H54 (cell line): ENCODE data around the gene PLA2G2C.
"Not testable (repeated sequence)": the region's sequence is repeated elsewhere in the genome, so short reads cannot be mapped to it uniquely, and the experiment has no call there.

Experiments
- DNase-seq: peaks from one replicate; pipeline ENCODE4 v3.0.0; 2011; ENCODE audit warnings: low spot score, mixed read lengths; ENCODE audit not compliant: insufficient read length
- FAIRE-seq: peaks from 3 replicates; lab custom pipeline; 2011; peaks lifted over from hg19 to GRCh38; lab: Jason Lieb, UNC
- POLR2A ChIP-seq: IDR thresholded peaks from 2 replicates; pipeline ENCODE4 v1.6.1; 2011; ENCODE audit warnings: low read depth, mild to moderate bottlenecking, low read length

The PLA2G2C gene, protein sequence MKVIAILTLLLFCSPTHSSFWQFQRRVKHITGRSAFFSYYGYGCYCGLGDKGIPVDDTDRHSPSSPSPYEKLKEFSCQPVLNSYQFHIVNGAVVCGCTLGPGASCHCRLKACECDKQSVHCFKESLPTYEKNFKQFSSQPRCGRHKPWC

DNA sequence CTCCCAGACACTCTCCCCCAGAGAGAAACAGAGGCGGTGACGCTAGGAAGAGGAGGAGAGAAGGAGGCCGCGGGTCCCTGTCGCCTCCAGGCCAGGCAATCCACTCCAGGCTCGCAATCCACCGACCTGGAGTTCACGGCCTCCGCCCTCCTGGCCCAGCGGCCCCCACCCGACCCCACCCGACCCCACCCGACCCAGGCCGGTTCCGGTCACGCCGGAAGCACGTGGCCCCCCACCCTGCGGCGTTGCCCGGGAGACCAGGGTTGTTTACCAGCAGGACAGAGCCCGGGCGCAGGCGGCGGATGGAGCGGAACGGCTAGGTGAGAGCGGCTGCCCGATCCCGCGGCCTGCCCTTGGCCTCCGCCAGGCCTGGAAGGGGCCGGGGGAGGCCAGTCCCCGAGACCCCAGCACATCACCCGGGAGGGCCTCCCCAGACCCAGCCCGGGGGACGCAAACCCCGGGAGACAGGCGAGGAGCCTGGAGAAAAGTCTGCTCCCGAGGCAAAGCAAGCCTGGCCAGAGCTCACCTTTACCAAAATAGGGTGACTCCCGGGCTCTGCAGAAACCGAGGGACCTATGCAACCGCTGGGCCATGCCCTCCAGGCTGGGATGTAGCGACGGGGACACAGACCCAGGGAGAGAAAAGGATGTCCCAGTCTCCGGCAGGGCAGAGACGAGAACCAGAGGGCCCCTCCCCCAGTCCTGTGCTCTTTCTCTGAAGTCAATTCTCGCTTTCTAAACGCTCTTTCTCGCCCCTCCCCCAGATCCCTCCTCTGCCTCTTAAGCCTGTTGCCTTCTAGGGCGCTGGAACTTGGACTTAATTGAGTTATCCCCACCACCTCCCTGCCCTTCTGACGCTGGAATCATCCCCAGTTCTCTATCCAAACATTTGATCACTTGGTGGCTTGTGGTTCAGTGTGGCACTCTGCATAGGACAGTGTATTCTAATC, at the start of gene PLA2G2C, which contains the start of gene UBXN10:
Gene PLA2G2C, minus strand, starts transcription at position 685 of the 949 bp plus-strand sequence. CDS start 9,155 bp downstream, outside the sequence.
Gene UBXN10, plus strand, starts transcription at position 263 of the 949 bp plus-strand sequence. CDS start 4,466 bp downstream, outside the sequence.
- FAIRE-seq (no peak), DNase-seq (no peak)
- no peak for TF ChIP-seq POLR2A

DNA sequence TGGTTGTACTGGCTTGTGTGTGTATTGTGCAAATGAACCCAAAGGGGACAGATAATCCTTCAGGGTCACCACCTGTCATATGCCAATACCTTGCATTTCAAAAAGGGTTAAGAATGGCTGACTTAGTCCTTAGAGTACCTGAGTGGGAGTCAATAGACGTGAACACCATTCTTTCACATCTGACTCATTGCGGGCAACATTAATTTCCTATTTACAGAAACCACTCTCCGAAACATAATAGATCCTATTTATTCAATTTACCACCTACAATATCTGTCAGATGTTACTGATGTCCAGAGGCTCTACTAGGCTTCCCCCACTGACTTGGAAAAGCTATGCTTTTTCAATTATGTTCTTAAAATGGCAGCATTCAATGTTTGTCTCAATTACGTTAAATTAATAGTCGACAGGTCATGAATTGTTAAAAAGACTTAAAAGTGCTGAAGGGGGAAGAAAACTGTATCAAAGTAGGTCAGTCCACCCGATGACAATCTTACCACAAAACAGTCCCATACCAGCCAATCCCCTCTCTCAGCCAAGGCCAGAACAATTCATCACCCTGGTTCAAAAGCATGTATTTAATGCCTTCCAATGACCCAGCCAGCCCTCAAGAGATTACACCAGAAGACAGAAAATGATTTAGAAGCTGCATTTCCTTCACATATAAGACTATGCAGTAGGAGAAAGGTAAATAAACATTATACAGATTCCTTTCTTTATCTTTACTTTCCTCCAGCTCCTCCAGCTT, 48.6 kb upstream of the PLA2G2C start:
- no peak for DNase-seq

DNA sequence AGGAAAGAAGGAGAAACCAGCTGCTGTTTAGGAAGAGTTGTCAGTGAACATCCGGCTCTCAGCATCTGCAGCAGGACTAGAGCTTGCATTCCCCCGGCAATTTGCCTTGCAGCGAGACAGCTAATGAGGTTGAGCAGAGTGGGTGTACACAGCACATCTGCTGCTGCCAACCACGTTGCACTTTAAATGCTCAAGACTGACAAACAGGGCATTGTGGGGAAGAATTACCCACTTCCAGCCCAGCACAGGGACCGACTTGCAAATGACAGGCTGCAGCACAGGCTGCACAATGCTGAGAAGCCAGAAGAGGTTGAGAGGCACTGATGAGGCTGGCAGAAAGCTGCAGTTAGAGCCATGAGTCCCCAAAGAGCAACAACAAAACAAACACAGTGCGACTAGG, 47.5 kb upstream of the PLA2G2C start:
- DNase-seq, result no peak

More for the DNA sequence above, 48.6 kb upstream of the PLA2G2C start:
- no peak for FAIRE-seq
- no peak for TF ChIP-seq POLR2A

DNA sequence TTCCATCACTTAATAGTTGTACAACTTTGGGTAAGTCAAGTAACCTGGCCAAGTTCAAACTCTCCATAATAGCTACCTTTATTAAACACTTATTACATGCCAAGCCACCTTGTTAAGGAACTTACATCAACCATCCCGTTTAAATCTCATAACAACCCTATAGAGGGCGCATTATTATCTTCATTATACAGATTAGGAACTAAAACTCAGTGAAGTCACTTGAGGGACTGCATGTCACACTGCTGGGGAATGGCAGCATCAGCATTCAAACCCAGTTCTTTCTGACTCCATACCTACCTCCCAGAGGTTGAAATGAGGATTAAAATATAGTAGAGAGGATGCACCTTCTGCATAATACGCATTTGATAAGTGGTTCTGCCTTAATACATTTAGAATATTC, 47.1 kb upstream of the PLA2G2C start:
- DNase-seq (no peak), FAIRE-seq (no peak)
- TF ChIP-seq POLR2A, result no peak

More for the DNA sequence above, 47.5 kb upstream of the PLA2G2C start:
- TF ChIP-seq POLR2A, result no peak
- no peak for FAIRE-seq

DNA sequence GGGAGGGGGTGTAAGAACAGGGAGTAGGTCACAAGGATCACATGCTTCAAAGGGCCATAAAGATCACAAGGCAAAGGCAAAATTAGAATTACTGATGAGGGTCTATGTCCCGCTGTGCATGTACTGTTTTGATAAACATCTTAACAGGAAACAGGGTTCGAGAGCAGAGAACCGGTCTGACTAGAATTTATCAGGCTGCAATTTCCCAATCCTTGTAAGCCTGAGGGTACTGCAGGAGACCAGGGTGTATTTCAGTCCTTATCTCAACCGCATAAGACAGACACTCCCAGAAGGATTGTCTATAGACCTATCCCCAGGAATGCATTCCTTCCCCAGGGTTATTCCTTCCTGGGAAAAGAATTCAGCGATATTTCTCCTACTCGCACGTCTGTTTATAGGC, 46.2 kb upstream of the PLA2G2C start:
- not testable (repeated sequence) for DNase-seq, FAIRE-seq

DNA sequence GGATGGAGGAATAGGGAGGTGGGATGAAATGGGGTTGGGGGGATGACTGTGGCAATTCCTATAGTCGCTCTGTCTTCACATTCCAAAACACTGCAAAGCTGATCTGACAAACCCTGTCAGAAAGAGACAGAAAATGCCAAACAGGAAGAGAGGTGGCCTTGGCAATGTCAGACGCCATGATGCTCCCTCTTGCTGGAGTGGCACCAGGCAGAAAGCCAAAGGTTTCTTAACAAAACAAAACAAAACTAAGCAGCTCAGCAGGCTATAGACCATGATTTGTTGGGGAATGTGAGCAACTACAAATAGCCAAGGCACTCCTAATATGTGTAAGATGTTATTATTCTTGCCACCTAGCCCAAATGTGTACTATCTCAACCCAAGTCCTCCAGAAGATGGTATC, 42.9 kb upstream of the PLA2G2C start:
- FAIRE-seq (no peak), DNase-seq (no peak)
- TF ChIP-seq POLR2A, result no peak

DNA sequence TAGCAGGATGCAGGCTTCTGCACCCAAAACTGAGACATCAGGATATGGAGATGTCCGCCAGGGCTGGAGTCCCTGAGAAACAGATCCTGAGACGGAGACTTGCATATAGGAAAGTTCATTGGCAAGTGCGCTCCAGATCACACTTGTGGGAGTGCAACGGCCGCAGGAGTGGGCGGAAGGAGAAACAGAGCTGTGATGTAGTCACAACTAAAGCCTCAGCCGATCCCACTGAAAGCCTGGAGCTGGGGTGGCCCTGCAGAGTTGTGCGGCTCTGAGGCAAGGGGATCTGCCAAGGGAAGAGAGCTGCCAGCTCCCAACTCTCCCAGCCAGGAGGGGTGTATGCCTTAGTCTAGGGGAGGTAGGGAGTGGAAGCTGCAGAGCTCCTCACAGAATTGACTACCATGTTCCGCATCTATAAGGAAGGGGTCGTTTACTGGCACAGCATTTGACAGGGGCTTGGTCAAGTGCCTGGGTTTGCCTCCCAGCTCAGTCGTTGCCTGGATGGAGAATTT, 42.1 kb upstream of the PLA2G2C start:
- no peak for TF ChIP-seq POLR2A
- FAIRE-seq (no peak), DNase-seq (no peak)

DNA sequence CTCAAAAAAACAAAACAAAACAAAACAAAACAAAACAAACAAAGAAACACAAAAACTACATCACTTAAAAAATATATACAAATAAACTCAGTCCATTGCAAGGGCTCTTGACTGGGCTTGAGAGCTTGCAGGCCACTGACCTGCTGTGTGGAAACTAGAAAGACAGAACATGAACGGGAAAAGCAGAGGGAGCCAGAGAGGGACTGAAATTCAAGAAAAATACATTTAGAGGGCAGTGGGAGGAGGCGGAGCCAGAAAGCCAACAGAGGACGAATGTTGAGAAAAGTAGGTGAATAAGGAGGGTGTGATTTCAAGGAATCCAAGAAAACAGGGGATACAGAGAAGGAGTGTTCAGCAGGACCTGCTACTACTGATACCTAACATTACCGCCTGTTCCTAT, 41.4 kb upstream of the PLA2G2C start:
- TF ChIP-seq POLR2A, result no peak
- no peak for FAIRE-seq
- DNase-seq, result no peak

DNA sequence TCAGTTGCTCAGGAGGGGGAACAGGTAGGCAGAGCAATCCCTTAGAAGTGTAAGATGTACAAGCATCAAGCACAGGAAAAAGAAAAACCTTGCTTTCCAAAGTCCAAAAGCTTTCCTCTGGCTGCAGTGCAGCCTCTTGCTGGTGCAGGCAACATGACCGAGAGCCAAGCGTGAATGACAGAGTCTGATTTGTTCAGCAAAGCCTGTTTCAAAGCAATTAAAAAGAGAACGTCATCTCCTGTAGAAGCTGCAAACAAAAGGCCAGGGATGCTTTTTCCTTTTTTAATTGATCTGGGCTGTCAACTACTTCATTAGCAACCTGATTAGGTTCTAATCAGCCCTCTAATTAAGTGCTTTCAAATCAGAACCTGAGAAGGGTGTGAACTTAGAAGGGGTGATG, 38.2 kb upstream of the PLA2G2C start:
- DNase-seq (no peak), FAIRE-seq (no peak)
- TF ChIP-seq POLR2A, result no peak

DNA sequence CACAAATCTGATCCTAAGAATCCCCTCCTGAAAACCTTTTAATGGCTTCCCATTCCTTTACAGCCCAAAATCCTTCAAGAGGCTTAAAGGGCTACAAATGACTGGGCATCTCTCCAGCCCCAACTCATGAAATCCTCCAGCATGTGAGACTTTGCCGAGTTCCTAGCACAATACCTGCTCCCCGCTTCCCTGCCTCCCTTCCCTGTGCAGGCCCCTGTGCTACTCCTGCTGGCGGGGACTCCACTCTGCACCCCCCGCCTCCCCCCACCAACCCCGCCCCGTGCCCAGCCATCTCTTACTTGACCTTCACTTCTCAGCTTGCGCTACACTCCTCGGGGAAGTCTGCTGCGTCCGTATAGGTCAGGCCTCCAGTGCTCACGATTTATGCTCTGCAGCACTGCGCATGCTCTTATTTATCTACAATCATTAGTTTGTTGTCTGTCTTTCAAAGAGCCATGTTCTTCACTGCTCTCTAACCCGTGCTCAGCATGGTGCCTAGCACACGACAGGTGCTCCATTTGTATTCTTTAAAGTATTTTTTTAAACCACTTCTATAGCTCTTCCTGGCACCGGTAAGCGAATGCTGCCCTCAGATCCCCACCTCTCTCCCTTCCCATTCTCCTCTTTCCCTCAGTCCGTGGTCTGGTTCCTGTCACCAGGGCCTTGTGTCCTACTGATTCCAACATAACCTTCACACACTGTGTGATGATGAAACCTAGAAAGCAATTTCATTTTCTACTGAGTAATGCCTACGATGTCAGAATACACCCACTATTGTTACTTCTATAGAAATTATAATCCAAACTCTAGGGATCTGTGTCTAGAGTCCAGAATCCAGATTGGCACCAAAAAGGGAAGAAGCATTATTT, 37.5 kb upstream of the PLA2G2C start:
- TF ChIP-seq POLR2A, result no peak
- FAIRE-seq, result no peak
- DNase-seq, result no peak

DNA sequence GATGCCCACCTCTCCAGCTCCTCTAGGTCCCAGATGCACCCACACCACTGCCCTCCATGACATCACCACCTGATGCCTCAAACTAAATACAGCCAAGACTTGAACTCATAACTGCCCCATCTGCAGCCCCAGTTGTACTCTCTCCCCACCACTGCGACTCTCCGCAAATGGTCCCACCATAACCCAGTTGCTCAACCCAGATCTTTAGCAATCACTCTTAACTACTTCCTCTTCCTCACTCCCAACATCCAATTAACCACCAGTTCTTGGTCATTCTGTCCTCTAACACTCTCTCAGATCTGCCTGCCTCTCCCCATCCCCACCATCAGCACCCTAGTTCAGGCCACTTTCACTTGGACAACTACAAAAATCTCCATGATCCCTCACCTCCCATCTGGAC, 36.8 kb upstream of the PLA2G2C start:
- DNase-seq (no peak), FAIRE-seq (no peak)
- TF ChIP-seq POLR2A, result no peak

DNA sequence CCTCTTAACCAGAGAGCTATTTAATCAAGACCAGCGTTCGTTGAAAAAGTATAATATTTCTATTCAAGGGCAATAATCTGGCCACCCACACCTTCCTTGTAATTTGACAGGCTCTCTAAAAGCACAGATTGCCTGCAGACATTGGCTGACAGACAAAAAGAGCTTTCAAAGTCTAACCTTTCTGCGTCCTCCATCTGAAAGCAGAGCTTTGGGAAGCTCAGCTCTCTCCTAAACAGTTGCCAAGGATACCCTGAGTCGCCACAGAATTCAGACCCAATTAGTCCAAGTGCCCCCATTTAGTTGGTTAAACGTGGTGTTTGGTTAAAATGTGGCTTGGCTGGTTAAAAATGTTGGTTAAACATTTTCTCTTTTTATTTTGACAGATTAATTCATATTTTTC, 33.7 kb upstream of the PLA2G2C start:
- TF ChIP-seq POLR2A, result no peak

DNA sequence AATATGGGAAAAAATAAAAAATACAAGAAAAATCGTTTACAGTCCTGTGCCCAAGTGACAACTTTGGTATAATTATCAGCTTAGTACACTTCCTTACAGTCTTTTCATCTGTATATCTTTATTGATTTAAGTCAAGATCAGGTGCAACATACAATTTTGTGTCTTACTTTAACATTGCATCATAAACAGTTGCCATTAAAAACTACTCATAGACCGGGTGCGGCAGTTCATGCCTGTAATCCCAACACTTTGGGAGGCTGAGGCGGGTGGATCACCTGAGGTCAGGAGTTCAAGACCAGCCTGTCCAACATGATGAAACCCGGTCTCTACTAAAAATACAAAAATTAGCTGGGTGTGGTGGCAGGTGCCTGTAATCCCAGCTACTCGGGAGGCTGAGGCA, 32.7 kb upstream of the PLA2G2C start:
- DNase-seq, FAIRE-seq: not testable (repeated sequence)

More for the DNA sequence above, 33.7 kb upstream of the PLA2G2C start:
- DNase-seq (no peak), FAIRE-seq (no peak)
